Natural killer cell (primary cell): ENCODE data around the gene TFAP2D. TPM values are rescaled to one million over a fixed set of nuclear protein-coding genes. Genes with fewer than 3 reads are reported as not detected.

ENCODE experiments used
- ATAC-seq, 3 donors: fragments of 150-1000 bp in 2 of 3; fragments of 200-7000 bp in 1 of 3; cut with Tn5 transposase; 1 replicate in 1 of 3; 2 replicates in 2 of 3; pipeline ENCODE4 v1.10.0; 2021; ENCODE audit warnings: mild to moderate bottlenecking in 2 of 3, moderate library complexity in 2 of 3
- DNase-seq, 2 donors: peaks; one replicate each; pipeline versions ENCODE4 v3.0.0 to v3.0.0-alpha.2; 2013 to 2021; ENCODE audit warnings: mixed read lengths in 1 of 2
- H3K27ac ChIP-seq: one replicate; pipeline ENCODE4 v1.5.1; 2013; ENCODE audit warnings: mild to moderate bottlenecking, low read length
- H3K27me3 ChIP-seq: one replicate; pipeline ENCODE4 v1.6.1; 2013; ENCODE audit warnings: low read length; ENCODE audit not compliant: control insufficient read depth, insufficient read depth
- H3K36me3 ChIP-seq: one replicate; pipeline ENCODE4 v1.6.1; 2013; ENCODE audit warnings: low read length; ENCODE audit not compliant: control insufficient read depth, insufficient read depth
- H3K4me1 ChIP-seq: one replicate; pipeline ENCODE4 v1.6.1; 2013; ENCODE audit warnings: low read length; ENCODE audit not compliant: control insufficient read depth, insufficient read depth
- H3K4me3 ChIP-seq: one replicate; pipeline ENCODE4 v1.5.1; 2013; ENCODE audit warnings: low read length
- H3K9me3 ChIP-seq: one replicate; pipeline ENCODE4 v1.6.1; 2013; ENCODE audit warnings: low read length; ENCODE audit not compliant: control insufficient read depth, insufficient read depth
- H3K27ac Mint-ChIP-seq, 2 donors: one replicate each; pipeline ENCODE4 v1.8.0; 2022; ENCODE audit warnings: mild to moderate bottlenecking in 2 of 2, mixed read lengths in 2 of 2, moderate library complexity in 1 of 2
- H3K27me3 Mint-ChIP-seq, 2 donors: one replicate each; pipeline ENCODE4 v1.8.0; 2022; ENCODE audit warnings: low read depth in 2 of 2, mixed read lengths in 2 of 2
- H3K36me3 Mint-ChIP-seq: one replicate; pipeline ENCODE4 v1.8.0; 2022; ENCODE audit warnings: mixed read lengths
- H3K4me1 Mint-ChIP-seq, 2 donors: one replicate each; pipeline ENCODE4 v1.8.0; 2022; ENCODE audit warnings: mixed read lengths in 2 of 2
- H3K4me3 Mint-ChIP-seq: one replicate; pipeline ENCODE4 v1.8.0; 2022; ENCODE audit warnings: mild to moderate bottlenecking, moderate library complexity, mixed read lengths
- H3K9me3 Mint-ChIP-seq, 2 donors: one replicate each; pipeline ENCODE4 v1.8.0; 2022; ENCODE audit warnings: mixed read lengths in 2 of 2
- WGBS: methylation state at CpG from one replicate; pipeline ENCODE4 v1.1.7; 2013; ENCODE audit warnings: missing lambda C conversion rate; ENCODE audit not compliant: insufficient coverage; 5-methylcytosine and 5-hydroxymethylcytosine counted together
- intact Hi-C: fragments of 100-400 bp; cut with micrococcal nuclease; formaldehyde crosslinking; loops from one replicate; pipeline ENCODE4 v1.14.2; 2022
- total RNA-seq, 4 donors: library from RNA; stranded (reverse); fragments of 120-200 nt in 1 of 4; gene quantifications; one replicate each; pipeline versions ENCODE4 v1.2.3 to v1.2.4, GENCODE V29; 2013 to 2022
- TF ChIP-seq, protein P1 (sequence below): fragments of 200-600 bp; IDR thresholded peaks from one replicate; pipeline ENCODE4 v1.8.0; 2022; ENCODE audit warnings: antibody characterized with exemption

The TFAP2D gene
- total RNA-seq, 3 donors from 2014 or later (not counting 1 experiment from before 2014, with no cell fraction given) = not detected

DNA sequence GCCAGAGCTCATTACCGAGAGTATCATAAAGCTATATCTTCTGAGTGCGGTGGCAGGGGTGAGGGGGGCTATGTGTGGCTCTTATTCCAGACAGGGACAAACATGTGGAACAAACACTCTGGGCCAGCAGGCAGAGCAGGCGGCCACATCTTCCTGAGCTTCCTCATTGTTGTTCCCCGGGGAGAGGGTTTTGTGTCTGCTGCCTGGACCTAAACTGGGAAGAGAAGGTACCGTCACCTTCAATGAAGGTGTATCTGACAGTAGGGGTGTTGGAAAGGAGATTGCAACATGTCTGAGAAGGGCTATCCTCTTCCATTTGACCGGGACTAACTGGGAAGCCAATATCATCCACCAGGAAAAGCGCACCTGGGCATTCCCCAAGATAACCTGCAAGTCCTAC, 1.6 kb upstream of the TFAP2D start:
- intact Hi-C loops = no loop called here
- ATAC-seq (no peak), DNase-seq (no peak)
- H3K27ac ChIP-seq = no peak overlapping the region
- H3K36me3 ChIP-seq = no peaks in the 10 kb centered on the region
- peaks cover 30% of the 10 kb centered on the region for H3K36me3 Mint-ChIP-seq
- H3K9me3 ChIP-seq = peaks cover 4% of the 10 kb centered on the region
- H3K4me3 ChIP-seq = no peak overlapping the region
- H3K4me3 Mint-ChIP-seq = no peak overlapping the region
- no peaks in the 10 kb centered on the region for H3K4me1 ChIP-seq
- H3K27me3 ChIP-seq = peaks cover 16% of the 10 kb centered on the region
- H3K27me3 Mint-ChIP-seq = peaks cover 43 to 65% of the 10 kb centered on the region in 2 donors
- no peak overlapping the region for H3K27ac Mint-ChIP-seq
- TF ChIP-seq, protein P1, sequence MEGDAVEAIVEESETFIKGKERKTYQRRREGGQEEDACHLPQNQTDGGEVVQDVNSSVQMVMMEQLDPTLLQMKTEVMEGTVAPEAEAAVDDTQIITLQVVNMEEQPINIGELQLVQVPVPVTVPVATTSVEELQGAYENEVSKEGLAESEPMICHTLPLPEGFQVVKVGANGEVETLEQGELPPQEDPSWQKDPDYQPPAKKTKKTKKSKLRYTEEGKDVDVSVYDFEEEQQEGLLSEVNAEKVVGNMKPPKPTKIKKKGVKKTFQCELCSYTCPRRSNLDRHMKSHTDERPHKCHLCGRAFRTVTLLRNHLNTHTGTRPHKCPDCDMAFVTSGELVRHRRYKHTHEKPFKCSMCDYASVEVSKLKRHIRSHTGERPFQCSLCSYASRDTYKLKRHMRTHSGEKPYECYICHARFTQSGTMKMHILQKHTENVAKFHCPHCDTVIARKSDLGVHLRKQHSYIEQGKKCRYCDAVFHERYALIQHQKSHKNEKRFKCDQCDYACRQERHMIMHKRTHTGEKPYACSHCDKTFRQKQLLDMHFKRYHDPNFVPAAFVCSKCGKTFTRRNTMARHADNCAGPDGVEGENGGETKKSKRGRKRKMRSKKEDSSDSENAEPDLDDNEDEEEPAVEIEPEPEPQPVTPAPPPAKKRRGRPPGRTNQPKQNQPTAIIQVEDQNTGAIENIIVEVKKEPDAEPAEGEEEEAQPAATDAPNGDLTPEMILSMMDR = no peak
- WGBS = 17% methylated on average over 7 of the region's 7 CpGs
- peaks cover 8 to 18% of the 10 kb centered on the region in 2 donors for H3K9me3 Mint-ChIP-seq
- no peaks in the 10 kb centered on the region for H3K4me1 Mint-ChIP-seq

DNA sequence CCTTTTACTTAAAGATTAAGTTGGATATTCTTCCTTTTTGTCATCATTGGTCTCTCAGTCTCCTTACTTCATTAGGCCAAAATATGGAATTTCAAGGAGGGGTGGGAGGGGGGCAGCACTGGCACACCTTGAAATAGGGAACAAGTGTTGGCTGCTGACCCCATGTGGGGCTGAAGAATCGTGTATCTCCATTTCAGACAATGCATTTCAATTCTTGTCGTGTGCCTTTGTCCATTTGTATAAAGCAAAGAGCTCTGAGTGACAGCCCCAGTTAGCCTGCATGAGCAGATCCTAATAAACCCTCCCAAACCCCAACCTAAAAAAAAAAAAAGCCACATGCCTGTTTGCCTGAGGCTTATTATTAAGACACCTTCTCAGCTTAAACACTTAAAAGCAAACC, 1.0 kb upstream of the TFAP2D start:
- Mint-ChIP-seq H3K36me3 (peaks cover 33% of the 10 kb centered on the region), H3K9me3 (peaks cover 8 to 18% of the 10 kb centered on the region in 2 donors), H3K27me3 (peaks cover 42 to 68% of the 10 kb centered on the region in 2 donors), H3K4me3 (no peak overlapping the region), H3K27ac (no peak overlapping the region), H3K4me1 (no peaks in the 10 kb centered on the region)
- 10% methylated on average over 2 of the region's 2 CpGs for WGBS
- Histone ChIP-seq H3K36me3 (no peaks in the 10 kb centered on the region), H3K9me3 (peaks cover 4% of the 10 kb centered on the region), H3K4me3 (no peak overlapping the region), H3K27me3 (peaks cover 17% of the 10 kb centered on the region), H3K27ac (no peak overlapping the region), H3K4me1 (no peaks in the 10 kb centered on the region)
- TF ChIP-seq, protein P1 = no peak
- ATAC-seq = no peak
- no peak for DNase-seq
- intact Hi-C loops = no loop called here

DNA sequence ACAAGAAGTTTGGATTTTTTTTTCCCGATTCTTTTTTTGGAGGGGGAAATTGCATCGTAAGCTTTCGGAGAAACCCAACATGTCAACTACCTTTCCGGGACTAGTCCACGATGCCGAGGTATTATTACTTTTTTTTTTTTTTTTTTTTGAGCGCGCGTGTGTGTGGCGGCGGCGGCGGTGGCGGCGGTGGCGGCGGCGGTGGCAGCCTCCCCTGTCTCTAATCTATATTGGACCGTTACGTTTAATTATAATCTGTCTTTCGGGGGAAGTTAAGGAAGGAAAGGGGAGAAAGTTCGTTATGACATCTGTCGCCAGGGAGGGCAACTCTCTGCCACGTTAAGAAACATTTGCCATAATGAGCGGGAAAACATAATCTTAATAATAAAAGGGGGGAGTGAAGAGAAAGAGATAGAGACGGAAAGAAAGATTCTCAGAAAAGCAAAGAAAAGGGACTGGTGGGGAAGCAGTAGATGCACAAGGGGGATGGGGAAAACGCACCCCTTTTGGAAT, 706 bp downstream of the TFAP2D start:
- H3K27me3 ChIP-seq = peaks cover 15% of the 10 kb centered on the region
- Mint-ChIP-seq H3K4me1 (no peaks in the 10 kb centered on the region), H3K36me3 (peaks cover 28% of the 10 kb centered on the region), H3K4me3 (no peak overlapping the region), H3K27ac (no peak overlapping the region), H3K27me3 (peaks cover 31 to 58% of the 10 kb centered on the region in 2 donors), H3K9me3 (peaks cover 8 to 13% of the 10 kb centered on the region in 2 donors)
- no peaks in the 10 kb centered on the region for H3K36me3 ChIP-seq
- H3K4me1 ChIP-seq = no peaks in the 10 kb centered on the region
- TF ChIP-seq, protein P1 = no peak
- H3K27ac ChIP-seq = no peak overlapping the region
- WGBS = 5% methylated on average over 7 of the region's 27 CpGs
- DNase-seq (no peak), ATAC-seq (no peak)
- H3K4me3 ChIP-seq = no peak overlapping the region
- intact Hi-C loops = no loop called here
- no peaks in the 10 kb centered on the region for H3K9me3 ChIP-seq
